Fibroblast of skin of abdomen (primary cell): Measurements from ENCODE around the gene STK10. TPM values are rescaled to one million over a fixed set of nuclear protein-coding genes. Genes with fewer than 3 reads are reported as not detected.
A peak's percentile ranks its signal among the peaks of the same experiment; 100 is the strongest.
"Not testable (repeated sequence)": the region's sequence is repeated elsewhere in the genome, so short reads cannot be mapped to it uniquely, and the experiment has no call there.

Source experiments
- DNase-seq: peaks from one replicate; pipeline ENCODE4 v3.0.0-alpha.2; 2013
- polyA plus RNA-seq, 2 experiments: library from polyadenylated mRNA; unstranded; fragments of 120-200 nt; gene quantifications; one replicate each; pipeline ENCODE4 v1.2.1, GENCODE V29; 2013; ENCODE audit not compliant: insufficient read length in 2 of 2

STK10 gene
- polyA plus RNA-seq (2013, experiment 1 of 2; ENCODE audit: insufficient read length), result 25.6 TPM
- 26.5 TPM for polyA plus RNA-seq (2013, experiment 2 of 2; ENCODE audit: insufficient read length)

DNA sequence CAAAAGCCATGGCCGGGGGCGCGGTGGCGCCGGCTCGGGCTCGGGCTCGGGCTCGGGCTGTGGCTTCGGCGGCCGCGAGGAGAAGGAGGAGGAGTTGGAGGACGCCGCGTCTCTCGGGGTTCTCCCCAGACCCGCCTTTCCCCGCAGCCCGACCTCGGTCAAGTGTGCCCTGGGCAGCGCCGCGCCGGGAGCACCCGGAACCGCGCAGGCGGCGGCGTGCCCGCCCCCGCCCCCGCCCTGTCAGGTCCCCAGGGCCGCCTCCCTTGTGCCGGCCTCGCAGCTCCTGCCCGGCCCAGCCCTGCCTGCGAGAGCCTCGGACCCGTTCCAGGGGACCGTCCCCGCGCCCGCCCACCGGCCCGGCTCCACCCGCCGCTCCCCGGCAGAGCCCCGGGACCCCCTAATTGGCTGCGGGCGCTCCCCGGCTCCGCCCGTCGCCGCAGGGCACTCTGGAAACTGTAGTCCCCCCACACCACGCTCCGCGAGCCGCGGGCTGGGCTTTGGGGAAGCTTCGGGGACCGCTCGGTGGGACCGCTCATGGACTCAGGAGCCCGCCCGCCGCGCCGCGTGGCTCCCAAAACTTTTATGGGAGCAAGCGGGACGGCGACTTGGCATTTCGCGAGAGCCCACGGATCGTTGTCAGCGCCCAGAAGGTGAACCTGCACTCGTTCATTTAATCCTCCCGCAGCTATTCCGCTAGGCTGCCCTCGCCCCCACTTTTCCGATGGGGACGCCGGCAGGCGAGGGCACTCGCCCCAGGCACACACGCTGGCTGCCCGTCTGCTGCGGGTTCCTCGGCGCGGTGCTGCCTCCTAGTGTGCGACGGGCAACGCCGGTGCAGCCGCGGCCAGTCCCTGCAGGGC, at the start of gene STK10:
STK10 (minus strand) TSS at position 192 of the 860 bp plus-strand sequence; CDS start at position 10, 182 bp downstream.
- DNase-seq, result peak; percentile 92

DNA sequence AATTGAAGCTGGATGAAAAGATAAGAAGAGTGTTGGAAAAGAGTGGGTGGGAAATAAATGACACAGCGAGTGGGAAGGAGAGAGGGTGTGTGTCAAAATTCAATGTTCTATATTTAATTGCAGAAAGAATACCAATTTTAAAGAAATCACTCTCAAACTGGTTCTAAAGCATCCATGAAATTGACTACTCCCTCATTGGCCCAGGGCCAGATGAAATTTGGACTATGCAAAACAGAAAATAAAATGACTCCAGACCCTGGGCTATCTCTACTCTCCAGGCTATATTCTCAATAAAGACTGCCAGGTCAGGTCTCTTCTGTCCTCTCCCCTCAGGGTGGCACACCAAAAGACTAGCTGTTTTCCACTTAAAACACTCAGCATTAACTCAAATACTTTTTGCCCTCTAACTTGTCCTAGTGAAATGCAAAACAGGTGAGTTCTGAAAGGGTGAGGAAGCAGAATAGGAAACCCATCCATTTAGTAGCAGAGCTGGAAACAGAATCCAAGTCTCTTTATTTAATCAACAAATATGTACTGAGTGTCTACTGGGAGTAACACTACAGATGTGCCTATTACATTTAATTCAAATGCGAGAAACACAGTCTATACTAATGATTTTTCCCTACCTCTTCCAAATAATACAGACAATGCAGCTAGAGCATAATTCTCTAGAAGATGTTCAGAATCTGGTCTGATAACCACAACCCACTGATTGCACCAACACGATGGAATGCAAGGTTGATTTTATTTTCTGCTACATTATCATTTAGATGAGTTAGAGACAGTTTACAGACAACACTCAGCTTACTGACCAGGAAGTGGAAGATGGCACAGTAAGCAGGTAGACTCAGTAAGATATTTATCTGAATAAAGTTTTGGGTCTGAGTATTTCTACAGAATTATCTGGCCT, 48.1 kb upstream of the STK10 start:
- DNase-seq, result peak; percentile 19

DNA sequence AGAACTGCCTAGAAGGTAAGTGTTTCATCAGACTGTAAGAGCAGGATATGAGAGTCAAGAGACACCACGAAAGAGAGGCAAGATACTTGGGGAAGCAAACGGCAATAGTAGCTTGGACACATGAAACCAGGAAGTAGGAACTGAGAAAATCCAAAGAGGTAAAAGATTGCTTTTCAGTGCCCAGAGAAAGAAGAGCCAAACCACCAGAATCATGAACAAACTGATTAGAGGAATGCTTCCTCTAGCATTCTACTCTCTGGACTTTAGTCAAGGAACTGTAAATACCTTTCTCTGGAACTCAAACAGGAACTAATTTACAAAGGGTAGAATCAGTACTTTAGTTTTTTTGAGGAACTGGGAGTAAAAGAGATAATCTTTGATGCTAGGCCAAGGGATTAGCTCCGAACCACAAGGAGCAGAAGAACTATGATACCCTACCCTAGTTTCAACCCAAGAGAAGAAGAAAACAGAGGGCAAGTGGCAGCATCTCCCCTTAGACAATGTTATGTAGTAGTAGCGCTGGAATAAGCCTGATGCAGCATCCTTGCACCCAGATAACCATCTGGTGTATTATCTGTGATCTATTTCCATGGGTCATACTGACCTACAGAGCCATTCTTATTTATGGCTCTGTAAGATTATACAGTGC, 47.2 kb upstream of the STK10 start:
- DNase-seq, result peak; percentile 13

DNA sequence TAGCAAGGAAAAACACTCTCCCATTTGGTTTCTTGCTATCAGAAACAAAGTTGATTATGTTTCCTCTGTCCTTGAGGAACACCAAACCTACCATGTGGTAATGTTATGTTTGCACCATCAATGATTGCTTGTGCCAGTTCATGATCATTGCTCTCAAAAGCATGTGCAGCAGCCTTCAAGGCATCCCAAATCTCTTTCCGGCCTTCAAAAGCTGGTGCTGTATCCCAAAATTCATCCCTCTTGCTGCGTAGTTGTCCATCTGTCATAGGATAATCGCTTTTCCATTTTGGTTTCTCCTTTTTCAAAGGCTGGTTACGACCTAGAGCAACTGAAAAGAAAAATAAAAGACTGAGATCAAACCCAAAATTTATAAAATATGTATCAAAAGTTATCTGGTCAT, 46.0 kb upstream of the STK10 start:
- no peak for DNase-seq

DNA sequence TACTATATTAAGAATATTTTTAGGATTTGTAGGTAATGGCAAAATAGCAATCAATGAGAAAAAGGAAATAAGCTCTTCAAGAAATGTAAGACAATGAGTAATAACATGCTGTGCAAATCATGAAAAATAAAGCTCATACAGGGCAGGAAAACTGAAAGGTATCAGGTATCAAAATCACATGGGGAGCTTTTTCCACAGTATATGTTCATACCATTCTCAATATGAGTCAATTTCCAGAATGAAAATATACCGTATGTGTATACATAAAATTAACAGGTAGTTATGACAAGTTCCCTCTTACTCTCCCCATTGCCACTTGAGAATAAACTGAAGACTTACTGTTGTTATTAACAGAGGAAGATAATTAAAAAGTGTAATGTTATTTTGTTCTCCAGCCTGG, 41.9 kb upstream of the STK10 start:
- DNase-seq, result no peak

DNA sequence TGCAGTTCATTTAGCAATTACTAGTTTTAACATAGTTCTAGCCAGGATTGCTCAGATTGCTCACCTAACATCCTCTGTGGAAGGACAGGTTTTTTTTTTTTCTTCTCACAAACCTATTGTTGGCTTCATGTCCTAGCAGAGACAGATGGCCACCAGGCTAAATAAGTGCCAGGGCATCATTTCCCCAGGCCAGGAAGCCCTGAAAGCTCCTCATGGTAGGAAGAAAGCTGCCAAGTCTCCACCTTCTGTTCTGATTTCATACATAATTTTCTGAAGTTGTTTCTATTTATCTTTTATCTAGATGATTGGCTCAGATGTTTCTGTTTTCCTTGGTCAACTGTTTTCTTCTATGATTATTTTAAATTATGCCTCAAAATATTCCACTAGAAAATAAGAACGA, 37.0 kb upstream of the STK10 start:
- DNase-seq, result no peak

DNA sequence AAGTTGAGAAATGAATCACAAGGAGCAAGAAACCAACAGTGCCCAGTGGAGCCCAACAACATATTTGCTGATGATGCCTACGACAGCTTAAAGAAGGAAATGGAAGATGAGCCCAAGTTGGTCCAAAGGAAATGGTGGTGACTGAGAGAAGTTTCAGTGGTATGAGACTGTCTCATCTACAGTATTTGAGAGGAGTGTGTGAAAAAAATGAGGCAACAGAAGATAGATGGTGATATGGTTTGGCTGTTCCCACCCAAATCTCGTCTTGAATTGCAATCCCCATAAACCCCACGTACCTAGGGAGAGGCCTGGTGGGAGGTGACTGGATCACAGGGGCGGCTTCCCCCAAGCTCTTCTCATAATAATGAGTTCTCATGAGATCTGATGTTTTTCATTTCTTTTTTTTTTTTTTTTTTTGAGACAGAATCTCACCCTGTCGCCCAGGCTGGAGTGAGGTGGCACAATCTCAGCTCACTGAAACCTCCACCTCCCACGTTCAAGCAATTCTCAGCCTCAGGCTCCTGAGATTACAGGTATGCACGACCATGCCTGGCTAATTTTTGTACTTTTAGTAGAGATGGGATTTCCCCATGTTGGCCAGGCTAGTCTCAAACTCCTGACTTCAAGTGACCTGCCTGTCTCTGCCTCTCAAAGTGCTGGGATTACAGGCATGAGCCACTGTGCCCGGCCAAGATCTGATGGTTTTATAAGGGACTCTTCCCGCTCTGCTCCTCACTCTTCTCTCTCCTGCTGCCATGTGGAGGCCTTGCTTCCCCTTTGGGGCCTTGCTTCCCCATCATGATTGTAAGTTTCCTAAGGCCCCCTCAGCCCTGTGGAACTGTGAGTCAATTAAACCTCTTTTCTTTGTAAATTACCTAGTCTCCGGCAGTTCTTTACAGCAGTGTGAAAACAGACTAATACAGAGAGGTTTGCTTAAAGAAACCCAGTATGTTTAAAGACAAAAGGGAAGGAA, 36.2 kb upstream of the STK10 start:
- DNase-seq, result no peak

DNA sequence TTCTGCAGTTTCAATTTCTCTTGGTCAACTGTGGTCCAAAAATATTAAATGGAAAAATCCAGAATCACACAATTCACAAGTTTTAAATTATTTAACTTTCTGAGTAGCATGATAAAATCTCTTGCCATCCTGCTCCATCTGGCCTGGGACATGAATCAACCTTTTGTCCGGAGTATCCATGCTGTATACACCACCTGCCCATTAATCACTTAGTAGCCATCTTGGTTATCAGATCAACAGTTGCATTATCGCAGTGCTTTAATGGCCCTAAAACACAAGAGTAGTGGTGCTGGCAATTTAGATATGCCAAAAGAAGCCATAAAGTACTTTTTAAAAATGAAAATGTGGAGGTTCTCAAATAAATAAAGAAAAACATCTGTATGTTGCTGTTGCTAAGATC, 31.3 kb upstream of the STK10 start:
- no peak for DNase-seq

DNA sequence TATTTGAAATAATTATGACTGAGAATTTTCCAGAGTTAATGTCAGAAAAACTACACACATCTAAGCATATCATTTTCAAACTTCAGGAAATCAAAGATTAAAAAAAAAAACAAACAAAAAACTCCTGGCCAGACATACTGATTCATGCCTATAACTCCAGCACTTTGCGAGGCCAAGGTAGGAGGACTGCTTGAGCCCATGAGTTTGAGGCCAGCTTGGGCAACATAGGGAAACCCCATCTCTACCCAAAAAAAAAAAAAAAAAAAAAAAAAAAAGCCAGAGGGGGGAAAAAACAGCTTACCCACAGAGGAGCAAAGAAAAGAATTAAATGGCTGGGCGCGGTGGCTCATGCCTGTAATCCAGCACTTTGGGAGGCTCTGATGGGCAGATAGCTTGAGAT, 28.3 kb upstream of the STK10 start:
- DNase-seq, result no peak

DNA sequence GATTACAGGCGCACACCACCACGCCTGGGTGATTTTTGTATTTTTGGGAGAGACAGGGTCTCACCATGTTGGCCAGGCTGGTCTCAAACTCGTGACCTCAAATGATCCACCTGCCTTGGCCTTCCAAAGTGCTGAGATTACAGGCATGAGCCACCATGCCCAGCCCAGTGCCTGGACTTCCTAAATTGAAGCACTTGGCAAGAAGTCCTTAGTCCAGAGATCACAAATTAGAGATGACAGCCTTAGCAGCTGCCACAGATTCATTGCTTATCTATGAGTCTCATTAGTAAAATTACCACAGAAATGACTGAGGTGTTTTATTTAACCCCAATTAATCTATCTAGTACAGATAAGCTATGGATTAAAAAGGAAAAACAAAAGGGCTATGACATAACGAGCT, 25.1 kb upstream of the STK10 start:
- DNase-seq, result no peak

DNA sequence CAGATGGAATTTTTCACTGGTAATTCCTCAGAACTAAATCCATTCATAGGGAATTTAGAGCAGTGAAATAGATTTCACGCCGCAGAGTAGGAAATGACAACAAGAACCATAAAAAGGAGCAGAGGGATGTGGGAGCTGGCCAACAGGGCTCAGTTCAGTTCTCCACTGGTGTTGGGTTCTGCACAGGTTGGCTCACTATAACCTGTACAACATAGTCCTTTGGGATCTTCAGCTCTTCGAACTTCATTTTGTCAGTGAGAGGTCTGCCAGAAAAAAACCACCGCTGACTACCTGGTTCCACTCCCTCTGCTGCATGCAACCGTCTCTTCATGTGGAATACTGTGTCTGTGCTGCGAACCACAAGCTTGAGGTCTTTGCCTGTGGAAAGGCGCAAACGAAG, 23.7 kb upstream of the STK10 start:
- DNase-seq, result no peak

DNA sequence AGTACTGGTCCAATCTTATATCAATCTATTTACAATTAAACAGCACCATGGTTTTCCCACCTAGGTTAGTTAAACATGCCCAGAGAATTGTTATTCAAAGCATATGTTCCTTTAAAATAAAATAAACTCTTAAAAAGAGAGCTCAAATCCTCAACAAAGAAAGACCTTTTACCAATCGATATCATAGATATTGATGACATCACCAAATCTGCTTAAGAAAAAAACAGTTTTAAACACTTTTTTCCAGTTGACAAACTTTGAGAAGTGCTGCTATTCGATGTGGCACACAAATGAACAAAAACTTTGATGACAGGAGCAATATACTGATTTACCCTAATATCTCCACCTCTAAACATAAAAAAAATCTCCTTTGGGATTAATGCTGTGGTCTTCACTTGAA, 21.7 kb upstream of the STK10 start:
- DNase-seq, result no peak

DNA sequence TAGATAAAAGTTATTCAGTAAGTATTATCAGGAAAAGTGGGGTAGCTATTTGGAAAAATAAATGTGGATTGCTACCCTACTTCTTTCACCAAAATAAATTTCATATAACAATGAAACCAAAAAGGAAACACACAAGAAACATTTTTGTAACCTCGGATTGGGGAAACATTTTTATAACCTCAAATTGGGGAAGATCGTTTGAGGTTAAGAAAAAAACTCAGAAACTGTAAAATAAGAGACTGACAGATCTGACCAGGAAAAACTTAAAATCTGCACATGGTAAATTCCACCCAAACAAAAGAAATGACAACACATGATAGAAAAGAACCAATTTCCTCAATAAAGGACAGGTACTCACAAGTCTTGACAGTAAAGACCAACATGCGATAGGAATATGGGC, 19.5 kb upstream of the STK10 start:
- DNase-seq, result no peak

DNA sequence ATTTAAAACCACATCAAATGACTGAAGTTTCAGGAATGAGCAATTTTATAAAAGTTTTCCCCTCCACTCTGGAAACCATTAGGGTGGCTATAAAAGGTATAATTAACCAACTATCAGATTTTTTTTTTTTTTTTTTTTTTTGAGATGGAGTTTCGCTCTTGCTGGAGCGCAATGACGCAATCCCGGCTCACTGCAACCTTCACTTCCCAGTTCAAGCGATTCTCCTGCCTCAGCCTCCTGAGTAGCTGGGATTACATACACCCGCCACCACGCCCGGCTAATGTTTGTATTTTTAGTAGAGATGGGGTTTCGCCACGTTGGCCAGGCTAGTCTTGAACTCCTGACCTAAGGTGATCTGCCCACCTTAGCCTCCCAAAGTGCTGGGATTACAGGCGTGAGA, 18.0 kb upstream of the STK10 start:
- not testable (repeated sequence) for DNase-seq

DNA sequence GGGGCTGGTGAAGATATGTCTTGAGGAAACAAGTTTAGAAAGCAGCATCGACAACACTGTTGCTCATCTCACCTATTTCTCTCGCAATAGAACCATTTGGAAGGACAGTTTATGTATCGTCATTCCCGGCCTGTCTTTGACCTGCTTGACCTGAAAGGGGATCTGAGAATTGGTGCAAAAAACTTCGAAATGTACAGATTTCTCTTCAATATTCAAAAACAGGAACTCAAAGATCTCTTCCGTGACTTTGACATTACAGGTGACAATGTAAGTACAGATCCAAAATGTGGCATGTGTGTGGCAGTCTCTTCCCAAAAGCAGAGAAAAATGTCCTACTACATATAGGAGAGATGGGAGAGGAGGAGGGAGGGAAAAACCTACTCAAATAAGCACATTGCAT, 12.5 kb upstream of the STK10 start:
- no peak for DNase-seq

DNA sequence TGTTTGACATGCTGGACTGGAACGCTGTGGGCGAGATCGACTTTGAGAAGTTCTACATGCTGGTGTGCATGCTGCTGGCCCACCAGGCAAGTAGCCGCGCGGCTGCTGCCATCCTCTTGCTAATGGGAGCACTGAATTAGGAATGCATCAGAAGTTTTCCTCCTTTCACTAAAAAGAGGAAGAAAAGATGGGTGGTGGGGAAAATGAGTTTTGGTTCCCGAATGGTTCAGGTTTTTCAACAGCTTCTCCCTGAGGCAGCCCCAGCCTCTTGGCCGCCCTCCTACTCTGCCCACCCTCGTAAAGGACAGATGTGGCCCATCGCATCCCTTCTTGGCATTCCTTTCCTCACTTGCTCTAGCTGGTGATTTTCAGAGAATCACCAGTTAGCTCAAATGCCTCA, 11.4 kb upstream of the STK10 start:
- no peak for DNase-seq

DNA sequence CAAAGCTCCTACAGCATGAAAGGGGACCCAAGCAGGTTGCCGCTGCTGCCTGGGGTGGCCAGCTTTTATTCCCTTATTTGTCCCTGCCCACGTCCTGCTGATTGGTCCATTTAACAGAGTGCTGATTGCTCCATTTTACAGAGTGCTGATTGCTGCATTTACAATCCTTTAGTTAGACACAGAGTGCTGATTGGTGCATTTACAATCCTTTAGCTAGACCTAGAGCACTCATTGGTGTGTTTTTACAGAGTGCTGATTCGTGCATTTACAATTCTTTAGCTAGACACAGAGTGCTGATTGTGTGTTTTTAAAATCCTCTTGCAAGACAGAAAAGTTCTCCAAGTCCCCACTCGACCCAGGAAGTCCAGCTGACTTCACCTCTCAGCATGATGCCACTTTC, 9.8 kb upstream of the STK10 start:
- DNase-seq, result not testable (repeated sequence)

DNA sequence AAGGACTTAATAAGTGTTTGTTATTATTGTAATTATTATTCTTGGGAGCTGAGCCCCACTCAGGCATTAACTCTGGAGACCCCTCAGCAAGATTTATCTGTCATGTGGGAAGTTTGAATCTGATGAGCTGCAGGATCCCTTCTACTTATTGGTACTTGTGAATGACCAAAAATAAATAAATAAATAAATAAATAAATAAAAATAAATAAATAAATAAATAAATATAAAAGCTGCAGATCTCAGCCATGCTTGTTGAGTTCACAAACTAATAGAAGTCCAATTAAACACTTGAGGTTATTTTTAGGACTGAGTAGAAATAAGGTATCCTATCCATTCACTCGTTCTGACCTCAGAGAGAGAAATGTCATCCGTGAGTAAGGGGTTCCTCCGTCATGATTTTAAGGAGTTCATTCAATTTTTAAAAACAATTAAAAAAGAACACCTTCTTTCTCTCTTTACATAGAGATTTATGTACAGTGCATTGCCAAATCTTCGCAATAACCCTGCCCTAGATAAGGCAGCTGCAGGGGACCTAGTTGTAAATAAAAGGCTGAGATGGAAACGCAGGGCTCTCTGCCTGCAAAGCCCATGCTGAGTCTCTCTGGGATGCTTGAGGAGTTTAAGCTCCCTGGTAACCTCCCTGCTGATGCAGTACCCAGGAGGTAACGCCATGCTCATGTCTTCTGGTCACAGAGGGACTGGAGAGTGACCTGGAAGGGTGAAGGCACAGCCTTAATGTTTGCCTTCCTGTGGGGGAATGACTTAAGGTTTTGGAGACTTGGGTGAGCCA, 7.2 kb upstream of the STK10 start:
- DNase-seq, result no peak

DNA sequence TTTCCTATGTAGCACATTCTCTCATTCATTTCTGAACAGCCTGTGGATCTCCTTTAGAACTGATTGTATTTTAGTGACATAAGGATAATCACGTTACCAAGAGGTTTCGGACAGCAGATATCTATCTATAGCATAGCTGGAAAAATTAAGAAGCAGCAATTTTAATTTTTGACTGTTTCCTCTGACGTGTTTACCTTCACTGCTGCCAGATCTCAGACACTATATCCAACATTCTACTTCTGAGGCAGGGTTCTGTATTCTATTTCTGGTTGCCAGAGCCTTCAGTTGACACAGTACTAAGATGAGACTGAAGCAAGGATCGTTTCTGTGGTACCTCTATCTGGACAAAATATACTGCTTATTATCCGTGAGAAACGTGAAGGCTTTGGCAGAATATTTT, 5.8 kb upstream of the STK10 start, which contains the start of gene EFCAB9:
EFCAB9 (plus strand) TSS at position 301 of the 400 bp plus-strand sequence; CDS start at position 302, 1 bp downstream.
- DNase-seq, result no peak

DNA sequence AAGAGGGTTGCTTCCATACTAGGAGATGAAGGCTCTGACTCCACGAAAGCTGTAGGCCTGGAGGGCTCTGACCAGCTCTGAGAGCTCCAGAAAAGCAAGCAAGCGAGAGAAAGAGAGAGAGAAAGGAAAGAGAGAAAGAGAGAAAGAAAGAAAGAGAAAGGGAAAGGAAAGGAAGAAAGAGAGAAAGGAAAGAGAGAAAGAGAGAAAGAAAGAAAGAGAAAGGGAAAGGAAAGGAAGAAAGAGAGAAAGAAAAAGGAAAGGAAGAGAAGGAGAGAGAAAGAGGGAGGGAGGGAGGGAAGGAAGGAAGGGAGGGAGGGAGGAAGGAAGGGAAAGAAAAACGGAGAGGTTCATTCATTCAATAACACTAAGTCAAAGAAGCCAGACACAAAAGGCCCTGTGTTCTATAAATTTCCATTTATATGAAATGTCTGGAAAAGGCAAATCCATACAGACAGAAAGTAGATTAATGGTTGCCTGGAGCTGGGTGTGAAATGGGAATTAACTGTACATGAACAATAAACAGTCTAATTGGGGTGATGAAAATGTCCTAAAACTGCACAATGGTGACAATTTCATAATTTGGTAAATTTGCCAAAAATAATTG, 1.8 kb upstream of the STK10 start:
- no peak for DNase-seq
